HCT116 (cell line): ENCODE measurements around the gene SLBP. TPM values are rescaled to one million over a fixed set of nuclear protein-coding genes. Genes with fewer than 3 reads are reported as not detected.

Experiments
- ATAC-seq: fragments of 200-7000 bp; cut with Tn5 transposase; 2 replicates; pipeline ENCODE4 v1.9.1; 2020; ENCODE audit warnings: mild to moderate bottlenecking, moderate library complexity
- BruUV-seq: library from RNA; stranded (reverse); fragments of 400-500 nt; replicated peaks from 2 replicates; lab custom pipeline; 2021; lab: Mats Ljungman, UMichigan
- CTCF ChIA-PET: fragments of 300-600 bp; sonication (Branson Sonifier 250); formaldehyde crosslinking; loops from one replicate; lab custom pipeline; 2021; ENCODE audit warnings: antibody characterized with exemption; lab: Charles Lee
- POLR2A ChIA-PET: fragments of 300-600, 350-600 bp; sonication (Branson Sonifier 250); formaldehyde crosslinking; loops from one replicate; lab custom pipeline; 2021; ENCODE audit warnings: antibody characterized with exemption; lab: Charles Lee
- RAD21 ChIA-PET, 2 experiments: fragments of 300-600 bp; sonication (Branson Sonifier 250); formaldehyde crosslinking; loops; one replicate each; lab custom pipeline; 2023; ENCODE audit warnings: low total read pairs in 2 of 2; ENCODE audit not compliant: uncharacterized antibody in 2 of 2, unreplicated experiment in 2 of 2, low non-redundant PET in 1 of 2; lab: Charles Lee
- DNase-seq: peaks from one replicate; pipeline ENCODE4 v3.0.0-alpha.2; 2010; ENCODE audit warnings: low read depth, low spot score
- H2AFZ ChIP-seq: fragments of 200-600 bp; shearing (Covaris generic), sonication (generic); 2 replicates; pipeline ENCODE4 v1.6.1; 2017; ENCODE audit warnings: low read depth, mixed run types, mixed read lengths, antibody characterized with exemption, low read length; ENCODE audit not compliant: poor library complexity, severe bottlenecking
- H3K27ac ChIP-seq: 2 replicates; pipeline ENCODE4 v1.5.1; 2012; ENCODE audit warnings: low read depth, low read length
- H3K27me3 ChIP-seq: fragments of 200-600 bp; sonication (generic); 2 replicates; pipeline ENCODE4 v1.6.1; 2016; ENCODE audit warnings: mixed run types, low read length, mixed read lengths; ENCODE audit not compliant: insufficient read depth
- H3K36me3 ChIP-seq, 2 experiments: fragments of 200-500 bp in 1 of 2; fragments of 200-600 bp in 1 of 2; sonication (Bioruptor generic) in 1 of 2; sonication (generic) in 1 of 2; 2 replicates each; pipeline versions ENCODE4 v1.5.1 to v1.6.1; 2014 to 2016; ENCODE audit warnings: low read length in 2 of 2, inconsistent platforms in 1 of 2, mixed read lengths in 1 of 2, mixed run types in 1 of 2; ENCODE audit not compliant: insufficient read depth in 2 of 2, control insufficient read depth in 1 of 2
- H3K4me1 ChIP-seq, 2 experiments: fragments of 200-600 bp in 1 of 2; sonication (generic) in 1 of 2; 2 replicates each; pipeline versions ENCODE4 v1.5.1 to v1.6.1; 2012 to 2017; ENCODE audit warnings: low read length in 2 of 2, inconsistent platforms in 1 of 2, mild to moderate bottlenecking in 1 of 2, mixed read lengths in 1 of 2, mixed run types in 1 of 2, moderate library complexity in 1 of 2; ENCODE audit not compliant: insufficient read depth in 2 of 2, control insufficient read depth in 1 of 2
- H3K4me2 ChIP-seq: fragments of 200-600 bp; sonication (generic); 2 replicates; pipeline ENCODE4 v1.6.1; 2017; ENCODE audit warnings: mixed run types, low read length, mixed read lengths
- H3K4me3 ChIP-seq, 2 experiments: fragments of 200-600 bp in 1 of 2; sonication (generic) in 1 of 2; replicated peaks in 1 of 2; 2 replicates each; pipeline ENCODE4 v1.5.1; 2011 to 2016; ENCODE audit warnings: low read length in 2 of 2, control low read depth in 1 of 2, low read depth in 1 of 2, mild to moderate bottlenecking in 1 of 2, mixed read lengths in 1 of 2, mixed run types in 1 of 2
- H3K79me2 ChIP-seq: fragments of 200-600 bp; sonication (generic); 2 replicates; pipeline ENCODE4 v1.6.1; 2017; ENCODE audit warnings: mild to moderate bottlenecking, mixed run types, low read length, moderate library complexity, mixed read lengths; ENCODE audit not compliant: insufficient read depth
- H3K9ac ChIP-seq: fragments of 200-600 bp; sonication (generic); 2 replicates; pipeline ENCODE4 v1.6.1; 2016; ENCODE audit warnings: low read length, mixed read lengths
- H3K9me2 ChIP-seq: fragments of 200-600 bp; sonication (generic), shearing (Covaris generic); 2 replicates; pipeline ENCODE4 v1.6.1; 2017; ENCODE audit warnings: mixed run types, mild to moderate bottlenecking, moderate library complexity; ENCODE audit not compliant: insufficient read depth
- H3K9me3 ChIP-seq, 2 experiments: fragments of 200-500 bp in 1 of 2; fragments of 200-600 bp in 1 of 2; sonication (Bioruptor generic) in 1 of 2; sonication (generic) in 1 of 2; 2 replicates each; pipeline ENCODE4 v1.6.1; 2014 to 2017; ENCODE audit warnings: low read length in 2 of 2, mixed read lengths in 2 of 2, inconsistent platforms in 1 of 2, low read depth in 1 of 2, mild to moderate bottlenecking in 1 of 2, mixed run types in 1 of 2, moderate library complexity in 1 of 2; ENCODE audit not compliant: control insufficient read depth in 1 of 2, insufficient read depth in 1 of 2
- H4K20me1 ChIP-seq: fragments of 200-600 bp; sonication (generic), shearing (Covaris generic); 2 replicates; pipeline ENCODE4 v1.6.1; 2017; ENCODE audit warnings: mixed run types, mild to moderate bottlenecking, moderate library complexity; ENCODE audit not compliant: insufficient read depth
- ATF3 ChIP-seq: IDR thresholded peaks from 2 replicates; pipeline ENCODE4 v1.6.1; 2012
- CBX3 ChIP-seq: IDR thresholded peaks from 2 replicates; pipeline ENCODE4 v1.6.1; 2012; ENCODE audit warnings: low read depth
- CEBPB ChIP-seq: IDR thresholded peaks from 2 replicates; pipeline ENCODE4 v1.6.1; 2012; ENCODE audit warnings: low read depth
- EZH2phosphoT487 ChIP-seq: fragments of 200-600 bp; IDR thresholded peaks from 2 replicates; pipeline ENCODE4 v1.6.1; 2018; ENCODE audit warnings: antibody characterized with exemption, borderline replicate concordance
- FOSL1 ChIP-seq: IDR thresholded peaks from 2 replicates; pipeline ENCODE4 v1.6.1; 2012; ENCODE audit warnings: low read depth
- POLR2A ChIP-seq: IDR thresholded peaks from 2 replicates; pipeline ENCODE4 v1.7.0; 2011; ENCODE audit warnings: borderline replicate concordance; ENCODE audit not compliant: insufficient read depth, insufficient read length; ENCODE audit errors: extremely low read depth
- POLR2AphosphoS5 ChIP-seq: IDR thresholded peaks from 2 replicates; pipeline ENCODE4 v1.6.1; 2011; ENCODE audit warnings: mild to moderate bottlenecking, low read depth, low read length, moderate library complexity
- RAD21 ChIP-seq: IDR thresholded peaks from 2 replicates; pipeline ENCODE4 v1.6.1; 2012; ENCODE audit warnings: low read depth, mild to moderate bottlenecking
- SP1 ChIP-seq: IDR thresholded peaks from 2 replicates; pipeline ENCODE4 v1.6.1; 2012; ENCODE audit warnings: low read depth
- SRF ChIP-seq: IDR thresholded peaks from 2 replicates; pipeline ENCODE4 v1.6.1; 2012; ENCODE audit warnings: low read depth
- TCF7L2 ChIP-seq: IDR thresholded peaks from 2 replicates; pipeline ENCODE4 v1.7.0; 2011; ENCODE audit warnings: borderline replicate concordance, inconsistent platforms; ENCODE audit not compliant: insufficient read depth, insufficient read length; ENCODE audit errors: extremely low read depth
- YY1 ChIP-seq: IDR thresholded peaks from 2 replicates; pipeline ENCODE4 v1.6.1; 2011; ENCODE audit warnings: low read length, low read depth, moderate library complexity, mild to moderate bottlenecking; ENCODE audit not compliant: insufficient replicate concordance; ENCODE audit errors: extremely low read depth
- ZBTB33 ChIP-seq: IDR thresholded peaks from 2 replicates; pipeline ENCODE4 v1.6.1; 2011; ENCODE audit warnings: mild to moderate bottlenecking, low read length, moderate library complexity; ENCODE audit not compliant: insufficient replicate concordance; ENCODE audit errors: extremely low read depth
- ZNF274 ChIP-seq: fragments of 200-500 bp; sonication (Bioruptor generic); IDR thresholded peaks from 2 replicates; pipeline ENCODE4 v1.6.1; 2014; ENCODE audit warnings: mild to moderate bottlenecking, low read depth, low read length, inconsistent platforms
- intact Hi-C: fragments of 100-400 bp; cut with micrococcal nuclease; formaldehyde crosslinking; loops from 2 replicates; pipeline ENCODE4 v1.10.0; 2022
- total RNA-seq: library from RNA; stranded (reverse); gene quantifications from one replicate; pipeline ENCODE4 v1.2.1, GENCODE V29; 2021; ENCODE audit not compliant: unreplicated experiment
- TF ChIP-seq, protein P1 (sequence below): IDR thresholded peaks from 2 replicates; pipeline ENCODE4 v1.6.1; 2012; ENCODE audit warnings: low read depth
- TF ChIP-seq, protein P2 (sequence below): IDR thresholded peaks from 2 replicates; pipeline ENCODE4 v1.6.1; 2012
- TF ChIP-seq, protein P3 (sequence below), 3 experiments: fragments of 200-600 bp in 1 of 3; sonication (generic) in 1 of 3; IDR thresholded peaks in 2 of 3; conservative IDR thresholded peaks in 1 of 3; 2 replicates each; pipeline ENCODE4 v1.5.1; 2012 to 2017; ENCODE audit warnings: low read depth in 2 of 3, low read length in 2 of 3, antibody characterized with exemption in 1 of 3, borderline replicate concordance in 1 of 3, control low read depth in 1 of 3, mild to moderate bottlenecking in 1 of 3, mixed read lengths in 1 of 3, mixed run types in 1 of 3, moderate library complexity in 1 of 3; ENCODE audit not compliant: insufficient read depth in 1 of 3

Gene SLBP
- total RNA-seq, 1 experiment from 2014 or later = 101 TPM

DNA sequence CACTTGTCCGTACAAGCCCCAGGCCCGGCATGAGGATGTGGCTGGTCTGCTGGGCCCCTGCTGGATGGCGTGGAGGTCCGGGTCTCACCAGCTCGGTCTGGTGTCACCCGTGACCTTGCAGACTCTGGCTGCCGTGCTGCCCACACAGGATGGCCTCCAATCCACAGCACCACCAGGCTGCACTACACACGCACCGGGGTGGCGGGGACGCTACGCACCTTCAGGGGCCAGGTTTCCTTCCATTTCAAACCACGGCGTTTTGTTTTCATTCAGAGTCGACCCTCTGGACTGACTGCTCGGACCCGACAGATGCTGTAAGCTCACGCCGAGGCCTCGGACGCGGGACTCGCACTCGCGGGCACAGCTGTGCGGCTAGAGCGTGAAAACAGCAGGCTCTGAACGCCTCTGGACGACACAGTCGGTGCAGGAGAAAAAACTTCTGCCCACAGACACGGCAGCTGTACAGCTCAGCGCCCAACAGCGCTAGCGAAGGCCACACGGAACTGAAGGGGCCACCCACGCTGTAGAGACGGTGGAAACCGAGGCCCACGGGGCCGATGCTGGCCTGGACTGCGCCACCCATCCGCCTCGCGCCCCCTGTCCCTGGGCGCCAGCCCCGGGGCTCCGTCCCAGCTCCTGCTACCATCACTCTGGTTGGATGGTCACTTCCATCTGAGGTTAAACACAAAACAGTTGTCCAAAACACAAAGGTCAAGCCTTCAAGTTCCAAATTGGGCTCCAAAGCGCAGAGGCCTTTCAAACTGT lies 68.0 kb downstream of the SLBP start:
- DNase-seq = no peak
- H3K4me1 ChIP-seq = no peaks in the 10 kb centered on the region
- H3K4me2 ChIP-seq = no peak overlapping the region
- no peaks in the 10 kb centered on the region for H3K9me3 ChIP-seq
- no peaks in the 10 kb centered on the region for H3K27me3 ChIP-seq
- no peak for TF ChIP-seq POLR2AphosphoS5
- TF ChIP-seq FOSL1 = no peak
- TF ChIP-seq ATF3 = no peak
- no peak for TF ChIP-seq CEBPB
- TF ChIP-seq, protein P1, sequence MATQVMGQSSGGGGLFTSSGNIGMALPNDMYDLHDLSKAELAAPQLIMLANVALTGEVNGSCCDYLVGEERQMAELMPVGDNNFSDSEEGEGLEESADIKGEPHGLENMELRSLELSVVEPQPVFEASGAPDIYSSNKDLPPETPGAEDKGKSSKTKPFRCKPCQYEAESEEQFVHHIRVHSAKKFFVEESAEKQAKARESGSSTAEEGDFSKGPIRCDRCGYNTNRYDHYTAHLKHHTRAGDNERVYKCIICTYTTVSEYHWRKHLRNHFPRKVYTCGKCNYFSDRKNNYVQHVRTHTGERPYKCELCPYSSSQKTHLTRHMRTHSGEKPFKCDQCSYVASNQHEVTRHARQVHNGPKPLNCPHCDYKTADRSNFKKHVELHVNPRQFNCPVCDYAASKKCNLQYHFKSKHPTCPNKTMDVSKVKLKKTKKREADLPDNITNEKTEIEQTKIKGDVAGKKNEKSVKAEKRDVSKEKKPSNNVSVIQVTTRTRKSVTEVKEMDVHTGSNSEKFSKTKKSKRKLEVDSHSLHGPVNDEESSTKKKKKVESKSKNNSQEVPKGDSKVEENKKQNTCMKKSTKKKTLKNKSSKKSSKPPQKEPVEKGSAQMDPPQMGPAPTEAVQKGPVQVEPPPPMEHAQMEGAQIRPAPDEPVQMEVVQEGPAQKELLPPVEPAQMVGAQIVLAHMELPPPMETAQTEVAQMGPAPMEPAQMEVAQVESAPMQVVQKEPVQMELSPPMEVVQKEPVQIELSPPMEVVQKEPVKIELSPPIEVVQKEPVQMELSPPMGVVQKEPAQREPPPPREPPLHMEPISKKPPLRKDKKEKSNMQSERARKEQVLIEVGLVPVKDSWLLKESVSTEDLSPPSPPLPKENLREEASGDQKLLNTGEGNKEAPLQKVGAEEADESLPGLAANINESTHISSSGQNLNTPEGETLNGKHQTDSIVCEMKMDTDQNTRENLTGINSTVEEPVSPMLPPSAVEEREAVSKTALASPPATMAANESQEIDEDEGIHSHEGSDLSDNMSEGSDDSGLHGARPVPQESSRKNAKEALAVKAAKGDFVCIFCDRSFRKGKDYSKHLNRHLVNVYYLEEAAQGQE = no peak
- no peak for TF ChIP-seq ZBTB33
- no peak for TF ChIP-seq EZH2phosphoT487
- TF ChIP-seq, protein P2, sequence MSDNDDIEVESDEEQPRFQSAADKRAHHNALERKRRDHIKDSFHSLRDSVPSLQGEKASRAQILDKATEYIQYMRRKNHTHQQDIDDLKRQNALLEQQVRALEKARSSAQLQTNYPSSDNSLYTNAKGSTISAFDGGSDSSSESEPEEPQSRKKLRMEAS = no peak
- no peak for TF ChIP-seq YY1
- no peak for TF ChIP-seq SRF
- no peak for TF ChIP-seq TCF7L2
- TF ChIP-seq CBX3 = no peak
- TF ChIP-seq SP1 = no peak
- no peak for TF ChIP-seq POLR2A
- no peak for TF ChIP-seq RAD21
- TF ChIP-seq ZNF274 = no peak
- TF ChIP-seq, protein P3, sequence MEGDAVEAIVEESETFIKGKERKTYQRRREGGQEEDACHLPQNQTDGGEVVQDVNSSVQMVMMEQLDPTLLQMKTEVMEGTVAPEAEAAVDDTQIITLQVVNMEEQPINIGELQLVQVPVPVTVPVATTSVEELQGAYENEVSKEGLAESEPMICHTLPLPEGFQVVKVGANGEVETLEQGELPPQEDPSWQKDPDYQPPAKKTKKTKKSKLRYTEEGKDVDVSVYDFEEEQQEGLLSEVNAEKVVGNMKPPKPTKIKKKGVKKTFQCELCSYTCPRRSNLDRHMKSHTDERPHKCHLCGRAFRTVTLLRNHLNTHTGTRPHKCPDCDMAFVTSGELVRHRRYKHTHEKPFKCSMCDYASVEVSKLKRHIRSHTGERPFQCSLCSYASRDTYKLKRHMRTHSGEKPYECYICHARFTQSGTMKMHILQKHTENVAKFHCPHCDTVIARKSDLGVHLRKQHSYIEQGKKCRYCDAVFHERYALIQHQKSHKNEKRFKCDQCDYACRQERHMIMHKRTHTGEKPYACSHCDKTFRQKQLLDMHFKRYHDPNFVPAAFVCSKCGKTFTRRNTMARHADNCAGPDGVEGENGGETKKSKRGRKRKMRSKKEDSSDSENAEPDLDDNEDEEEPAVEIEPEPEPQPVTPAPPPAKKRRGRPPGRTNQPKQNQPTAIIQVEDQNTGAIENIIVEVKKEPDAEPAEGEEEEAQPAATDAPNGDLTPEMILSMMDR (IDR thresholded peaks at IDR 0.05 in 2 of 3, conservative IDR thresholded peaks at IDR 0.05 in 1 of 3; ENCODE audit: borderline replicate concordance in 1 of 3, insufficient read depth in 1 of 3, low read depth in 2 of 3, low read length in 2 of 3) = no peak
- TF ChIP-seq, all 23 proteins: peak for 0
- Histone ChIP-seq H3K9me2 (no peaks in the 10 kb centered on the region), H3K79me2 (no peaks in the 10 kb centered on the region), H4K20me1 (no peaks in the 10 kb centered on the region), H3K27ac (no peak overlapping the region), H3K9ac (no peak overlapping the region), H3K4me3 (no peak overlapping the region), H3K36me3 (no peaks in the 10 kb centered on the region), H2AFZ (no peak overlapping the region)
- RAD21 ChIA-PET = no interaction called here
- intact Hi-C loops = no loop called here
- BruUV-seq = no TSS peak
- CTCF ChIA-PET = no interaction called here
- no peak for ATAC-seq
- POLR2A ChIA-PET = no interaction called here
